ENCODE measurements around the gene STAC.

The STAC gene

DNA sequence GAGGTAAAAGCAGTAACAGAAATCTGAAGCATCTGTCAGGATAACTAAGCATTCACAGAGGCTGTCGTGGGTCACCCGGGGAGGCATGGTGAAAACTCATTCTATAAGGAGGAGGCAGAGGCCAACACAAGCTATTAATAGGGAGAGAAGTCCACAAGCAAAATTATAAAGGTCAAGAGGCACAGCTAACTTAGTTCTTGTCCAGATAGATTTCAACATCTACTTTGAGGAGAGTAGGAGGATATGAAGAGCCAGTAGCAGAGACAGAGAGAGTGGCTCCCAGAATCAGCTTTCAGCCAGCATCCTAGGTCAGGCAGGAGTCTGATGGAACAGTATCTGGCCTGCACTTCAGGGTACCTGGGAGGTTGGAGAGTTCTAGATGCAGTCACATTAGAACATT, 95.3 kb downstream of the STAC start:
- no peak overlapping the region for H3K9ac ChIP-seq (ENCODE audit: low read length)
- no peaks in the 10 kb centered on the region; the same call in 1 of the 2 replicates for H3K4me1 ChIP-seq (ENCODE audit: low read length)
- no peak overlapping the region for H3K4me2 ChIP-seq (ENCODE audit: low read length)
- H3K27me3 ChIP-seq (ENCODE audit: low read depth, low read length), result no peaks in the 10 kb centered on the region
- no peaks in the 10 kb centered on the region for H4K20me1 ChIP-seq (ENCODE audit: insufficient read depth, low read length)
- no peak overlapping the region for H3K27ac ChIP-seq (ENCODE audit: low read length)
- H3K9me3 ChIP-seq (ENCODE audit: insufficient read depth, low read length), result no peaks in the 10 kb centered on the region; the same call in 1 of the 2 replicates
- no peaks in the 10 kb centered on the region for H3K79me2 ChIP-seq (ENCODE audit: low read length)
- H2AFZ ChIP-seq (ENCODE audit: low read depth, low read length), result no peak overlapping the region
- TF ChIP-seq, protein P1, sequence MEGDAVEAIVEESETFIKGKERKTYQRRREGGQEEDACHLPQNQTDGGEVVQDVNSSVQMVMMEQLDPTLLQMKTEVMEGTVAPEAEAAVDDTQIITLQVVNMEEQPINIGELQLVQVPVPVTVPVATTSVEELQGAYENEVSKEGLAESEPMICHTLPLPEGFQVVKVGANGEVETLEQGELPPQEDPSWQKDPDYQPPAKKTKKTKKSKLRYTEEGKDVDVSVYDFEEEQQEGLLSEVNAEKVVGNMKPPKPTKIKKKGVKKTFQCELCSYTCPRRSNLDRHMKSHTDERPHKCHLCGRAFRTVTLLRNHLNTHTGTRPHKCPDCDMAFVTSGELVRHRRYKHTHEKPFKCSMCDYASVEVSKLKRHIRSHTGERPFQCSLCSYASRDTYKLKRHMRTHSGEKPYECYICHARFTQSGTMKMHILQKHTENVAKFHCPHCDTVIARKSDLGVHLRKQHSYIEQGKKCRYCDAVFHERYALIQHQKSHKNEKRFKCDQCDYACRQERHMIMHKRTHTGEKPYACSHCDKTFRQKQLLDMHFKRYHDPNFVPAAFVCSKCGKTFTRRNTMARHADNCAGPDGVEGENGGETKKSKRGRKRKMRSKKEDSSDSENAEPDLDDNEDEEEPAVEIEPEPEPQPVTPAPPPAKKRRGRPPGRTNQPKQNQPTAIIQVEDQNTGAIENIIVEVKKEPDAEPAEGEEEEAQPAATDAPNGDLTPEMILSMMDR (IDR thresholded peaks at IDR 0.05; ENCODE audit: low read depth, low read length), result no peak
- no peak for TF ChIP-seq EZH2phosphoT487 (IDR thresholded peaks at IDR 0.05; ENCODE audit: low read depth)
- no peaks in the 10 kb centered on the region for H3K36me3 ChIP-seq (replicated peaks; ENCODE audit: low read depth, low read length)
- no peak overlapping the region for H3K4me3 ChIP-seq (ENCODE audit: low read length)

DNA sequence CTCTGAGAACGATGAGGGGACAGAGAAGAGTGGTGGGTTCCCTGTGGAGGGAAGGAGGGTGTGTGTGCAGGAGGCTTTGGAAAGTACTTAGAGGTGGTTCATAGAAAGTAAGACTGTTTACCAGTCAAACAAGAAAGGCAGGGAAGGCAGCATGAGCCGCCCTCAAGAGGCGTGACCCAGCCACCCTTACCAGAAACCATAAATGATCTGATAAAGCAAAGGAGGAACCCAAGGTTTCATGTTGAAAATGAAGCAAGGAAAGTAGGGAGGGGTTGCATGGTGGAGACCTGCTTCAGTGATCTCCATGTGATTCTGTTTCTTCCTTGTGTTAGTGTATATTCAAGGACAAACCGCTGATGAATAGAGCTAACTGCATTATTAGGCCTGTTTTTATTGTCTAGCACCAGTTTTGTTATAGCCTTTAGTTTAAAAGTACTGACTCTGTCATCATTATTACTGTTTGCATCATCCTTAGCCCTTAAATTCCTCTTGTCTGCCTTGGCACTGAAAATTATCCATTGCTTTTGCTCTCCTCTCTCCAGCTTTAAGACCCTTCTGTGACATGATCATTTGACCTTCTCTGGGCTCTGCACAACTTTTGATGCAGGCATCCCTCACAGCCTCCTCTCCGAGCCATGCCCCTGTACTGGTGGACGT, 96.1 kb downstream of the STAC start:
- Histone ChIP-seq H2AFZ (ENCODE audit: low read depth, low read length) (no peak overlapping the region), H3K4me2 (ENCODE audit: low read length) (no peak overlapping the region), H3K4me1 (ENCODE audit: low read length) (no peaks in the 10 kb centered on the region; the same call in 1 of the 2 replicates), H3K27ac (ENCODE audit: low read length) (no peak overlapping the region), H4K20me1 (ENCODE audit: insufficient read depth, low read length) (no peaks in the 10 kb centered on the region), H3K9me3 (ENCODE audit: insufficient read depth, low read length) (no peaks in the 10 kb centered on the region; the same call in 1 of the 2 replicates), H3K79me2 (ENCODE audit: low read length) (no peaks in the 10 kb centered on the region), H3K9ac (ENCODE audit: low read length) (no peak overlapping the region), H3K36me3 (replicated peaks; ENCODE audit: low read depth, low read length) (no peaks in the 10 kb centered on the region), H3K27me3 (ENCODE audit: low read depth, low read length) (no peaks in the 10 kb centered on the region), H3K4me3 (ENCODE audit: low read length) (no peak overlapping the region)
- TF ChIP-seq EZH2phosphoT487 (IDR thresholded peaks at IDR 0.05; ENCODE audit: low read depth), result no peak

DNA sequence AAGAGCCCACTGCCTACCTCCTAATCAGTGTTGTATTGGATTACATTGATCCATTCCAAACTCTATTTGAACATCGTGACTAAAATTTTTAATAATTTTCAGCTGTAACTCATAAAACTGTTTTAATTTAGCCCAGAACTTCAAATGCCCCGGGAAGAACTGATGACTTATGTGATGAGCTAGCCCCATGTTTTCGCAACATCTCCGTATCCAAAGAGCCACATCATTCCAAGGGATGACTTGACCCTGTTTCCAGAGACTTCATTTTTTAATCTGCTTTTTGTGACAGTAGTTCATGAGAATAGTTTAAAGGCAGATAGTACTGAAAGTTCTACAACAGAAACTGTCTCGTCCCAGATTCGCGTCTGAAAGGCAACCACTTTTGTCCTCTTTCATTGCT, 97.4 kb downstream of the STAC start:
- Histone ChIP-seq H3K4me3 (ENCODE audit: low read length) (no peak overlapping the region), H3K9ac (ENCODE audit: low read length) (no peak overlapping the region), H3K27ac (ENCODE audit: low read length) (no peak overlapping the region), H3K36me3 (replicated peaks; ENCODE audit: low read depth, low read length) (no peaks in the 10 kb centered on the region), H3K27me3 (ENCODE audit: low read depth, low read length) (no peaks in the 10 kb centered on the region), H3K4me2 (ENCODE audit: low read length) (no peak overlapping the region), H3K9me3 (ENCODE audit: insufficient read depth, low read length) (no peaks in the 10 kb centered on the region; the same call in 1 of the 2 replicates), H3K4me1 (ENCODE audit: low read length) (no peaks in the 10 kb centered on the region; the same call in 1 of the 2 replicates), H4K20me1 (ENCODE audit: insufficient read depth, low read length) (no peaks in the 10 kb centered on the region), H2AFZ (ENCODE audit: low read depth, low read length) (no peak overlapping the region), H3K79me2 (ENCODE audit: low read length) (no peaks in the 10 kb centered on the region)
- TF ChIP-seq, protein P1 (IDR thresholded peaks at IDR 0.05; ENCODE audit: low read depth, low read length), result no peak
- TF ChIP-seq EZH2phosphoT487 (IDR thresholded peaks at IDR 0.05; ENCODE audit: low read depth), result no peak

DNA sequence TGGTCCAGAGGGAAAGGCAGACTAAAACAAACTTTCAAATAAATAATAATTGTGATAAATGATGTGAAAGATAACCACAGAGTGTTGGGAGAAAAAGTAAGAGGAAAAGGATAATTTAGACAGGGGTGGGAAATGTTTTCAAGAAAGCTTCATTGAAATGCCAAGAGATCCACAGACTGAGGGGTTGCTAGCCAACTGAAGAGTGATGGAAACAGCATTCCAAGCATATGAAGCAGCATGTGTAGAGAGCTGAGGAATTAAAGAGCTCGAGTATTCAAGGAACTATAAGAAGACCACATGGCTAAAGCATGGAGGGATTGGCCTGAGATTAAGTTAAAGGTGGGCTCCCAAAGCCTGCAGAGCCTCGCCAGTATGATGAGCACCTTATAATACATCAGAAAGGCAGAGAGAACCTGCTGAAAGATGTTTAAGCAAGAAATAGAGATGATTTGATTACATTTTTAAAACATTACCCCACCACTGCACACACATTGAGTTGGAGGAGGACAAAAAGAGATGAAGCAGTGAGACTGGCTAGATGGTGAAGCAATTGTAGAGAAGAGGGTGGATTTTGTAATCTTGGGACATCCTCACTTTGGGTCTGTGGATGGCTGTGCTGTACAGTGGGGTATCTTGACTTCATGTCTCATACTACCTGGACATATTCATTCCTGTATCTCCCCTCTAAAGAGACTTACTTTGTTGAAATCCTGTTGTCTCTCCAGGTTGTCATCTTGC, 100.8 kb downstream of the STAC start:
- H3K9me3 ChIP-seq (ENCODE audit: insufficient read depth, low read length), result no peaks in the 10 kb centered on the region; the same call in 1 of the 2 replicates
- no peaks in the 10 kb centered on the region for H3K27me3 ChIP-seq (ENCODE audit: low read depth, low read length)
- TF ChIP-seq, protein P1 (IDR thresholded peaks at IDR 0.05; ENCODE audit: low read depth, low read length), result no peak
- TF ChIP-seq EZH2phosphoT487 (IDR thresholded peaks at IDR 0.05; ENCODE audit: low read depth), result no peak
- no peaks in the 10 kb centered on the region for H3K79me2 ChIP-seq (ENCODE audit: low read length)
- no peak overlapping the region for H2AFZ ChIP-seq (ENCODE audit: low read depth, low read length)
- H3K4me2 ChIP-seq (ENCODE audit: low read length), result no peak overlapping the region
- H3K4me3 ChIP-seq (ENCODE audit: low read length), result no peak overlapping the region
- H4K20me1 ChIP-seq (ENCODE audit: insufficient read depth, low read length), result no peaks in the 10 kb centered on the region
- H3K27ac ChIP-seq (ENCODE audit: low read length), result no peak overlapping the region
- H3K4me1 ChIP-seq (ENCODE audit: low read length), result no peaks in the 10 kb centered on the region; the same call in 1 of the 2 replicates
- H3K36me3 ChIP-seq (replicated peaks; ENCODE audit: low read depth, low read length), result no peaks in the 10 kb centered on the region
- no peak overlapping the region for H3K9ac ChIP-seq (ENCODE audit: low read length)
